8988T (cell line): Measurements from ENCODE around the gene SORL1-AS1.
"Not testable (repeated sequence)": the region's sequence is repeated elsewhere in the genome, so short reads cannot be mapped to it uniquely, and the experiment has no call there.

Source experiments
- DNase-seq: peaks from one replicate; pipeline ENCODE4 v3.0.0; 2011

The SORL1-AS1 gene

DNA sequence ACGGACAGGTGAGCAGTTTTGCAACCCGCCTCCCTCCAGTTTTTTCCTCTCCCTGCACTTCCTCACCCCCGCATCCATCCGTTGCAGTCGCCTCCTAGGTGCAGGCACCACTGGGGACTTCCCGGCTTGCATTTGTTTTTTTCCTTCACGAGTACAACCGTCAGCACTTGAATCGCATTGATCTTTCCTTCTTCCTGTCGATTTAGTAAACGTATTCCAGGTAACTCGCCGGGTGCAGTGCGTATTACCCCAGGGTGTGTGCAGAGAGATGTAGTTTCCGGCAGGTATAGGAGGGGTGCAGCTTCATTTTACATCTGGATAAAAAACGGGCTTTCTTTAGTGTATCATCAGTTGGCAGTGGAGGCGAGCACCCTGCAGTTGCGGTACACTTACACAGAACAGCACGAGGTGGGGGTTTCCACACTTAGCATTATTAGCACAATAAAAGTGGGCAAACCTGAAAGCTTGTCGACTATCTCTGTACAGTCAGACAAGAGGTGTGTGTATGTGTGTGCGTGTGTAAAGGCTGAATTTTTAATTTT is at the start of gene SORL1-AS1:
Gene SORL1-AS1, minus strand, starts transcription at position 359 of the 542 bp plus-strand sequence.
- no peak for DNase-seq

DNA sequence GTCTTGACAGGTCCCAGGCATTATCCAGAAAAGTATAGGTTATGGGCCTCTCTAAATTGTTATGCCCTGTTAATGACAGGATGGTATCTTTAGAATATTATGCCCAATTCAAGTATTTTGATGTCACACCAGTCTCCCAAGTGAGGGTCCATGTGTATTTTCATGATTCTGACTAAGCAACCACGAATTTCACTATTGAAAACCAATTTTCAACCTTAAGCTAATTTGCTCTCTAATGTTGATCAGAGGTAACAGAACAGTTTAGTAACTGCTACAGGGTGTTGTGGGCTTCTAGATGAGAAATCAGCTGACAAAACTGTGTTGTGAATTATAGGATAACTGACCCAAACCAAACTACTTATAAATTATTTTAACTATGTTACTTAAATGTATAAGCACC is 48.0 kb upstream of the SORL1-AS1 start:
- DNase-seq: no peak

DNA sequence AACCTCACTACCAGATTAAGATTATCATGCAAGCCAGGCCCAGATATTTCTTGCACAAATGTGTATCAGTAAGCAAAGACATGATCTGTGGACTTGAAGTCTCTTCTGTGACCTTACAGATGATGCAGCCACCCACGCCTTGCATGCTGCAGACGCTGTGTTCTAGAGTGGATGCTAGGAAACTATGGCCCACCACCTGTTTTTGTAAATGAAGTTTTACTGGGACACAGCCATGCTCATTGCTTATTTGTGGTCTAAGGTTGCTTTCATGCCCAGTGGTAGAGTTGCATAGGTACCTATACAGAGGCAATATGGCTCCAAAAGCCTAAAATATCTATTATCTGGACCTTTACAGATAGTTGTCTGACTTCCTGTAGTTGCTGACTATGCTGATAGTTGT is 47.5 kb upstream of the SORL1-AS1 start:
- DNase-seq: no peak

DNA sequence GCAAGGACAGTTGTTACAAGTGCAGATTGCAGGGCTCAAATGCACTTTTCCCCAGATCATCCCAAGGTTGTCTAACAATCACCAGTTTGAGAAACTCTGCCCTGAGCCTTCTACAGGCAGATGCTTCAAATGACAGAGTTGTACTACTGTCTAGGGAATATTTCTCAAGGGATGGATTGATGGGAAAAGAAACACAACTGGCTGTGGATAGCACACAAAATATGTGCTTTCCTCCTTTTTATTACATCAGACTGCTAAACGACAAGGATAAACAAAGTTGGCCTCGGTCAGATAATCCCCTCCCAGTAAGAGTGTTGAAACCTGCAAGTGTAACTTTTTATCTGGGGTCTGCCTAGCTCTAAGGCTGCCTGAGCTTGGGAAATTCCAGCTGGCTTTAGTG is 46.6 kb upstream of the SORL1-AS1 start:
- DNase-seq: no peak

DNA sequence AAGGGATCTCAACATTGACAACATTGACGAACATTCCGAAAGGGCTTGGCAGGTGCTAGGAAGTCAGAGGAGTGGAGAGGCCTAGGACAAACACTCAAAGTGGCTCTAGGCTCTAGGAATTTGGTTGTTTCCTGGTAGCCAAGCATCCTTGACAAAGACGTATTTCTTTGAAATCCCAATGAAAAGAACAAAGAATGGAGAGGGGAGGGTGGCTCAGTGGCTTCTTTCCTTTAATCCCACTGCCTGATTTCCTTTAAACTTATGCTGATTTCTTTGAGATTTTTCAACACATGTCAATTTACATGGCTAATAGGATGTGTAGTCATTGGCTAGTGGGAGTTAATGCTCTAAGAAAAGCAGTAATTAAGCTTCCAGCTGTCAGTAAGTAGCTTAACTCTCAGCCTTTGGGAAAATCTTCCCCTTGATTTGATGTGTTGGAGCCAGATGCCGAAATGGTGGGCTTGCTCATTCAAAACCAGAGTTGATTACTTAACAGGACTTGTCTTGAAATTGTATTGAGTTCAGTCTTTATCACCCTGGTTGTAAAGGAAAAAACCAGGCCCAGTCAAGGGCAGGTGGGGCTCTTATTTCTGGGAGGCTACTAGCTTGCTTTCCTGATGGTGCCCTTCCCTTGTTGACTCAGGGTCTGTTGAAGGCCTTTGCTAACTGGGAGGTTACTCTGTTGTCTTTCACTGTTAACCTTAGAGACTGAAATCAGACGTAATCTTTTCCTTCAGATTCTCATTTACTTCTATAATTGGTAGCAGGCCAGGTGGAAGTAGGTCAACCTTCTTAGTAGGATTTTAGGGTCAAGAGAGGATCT is 44.6 kb upstream of the SORL1-AS1 start:
- no peak for DNase-seq

DNA sequence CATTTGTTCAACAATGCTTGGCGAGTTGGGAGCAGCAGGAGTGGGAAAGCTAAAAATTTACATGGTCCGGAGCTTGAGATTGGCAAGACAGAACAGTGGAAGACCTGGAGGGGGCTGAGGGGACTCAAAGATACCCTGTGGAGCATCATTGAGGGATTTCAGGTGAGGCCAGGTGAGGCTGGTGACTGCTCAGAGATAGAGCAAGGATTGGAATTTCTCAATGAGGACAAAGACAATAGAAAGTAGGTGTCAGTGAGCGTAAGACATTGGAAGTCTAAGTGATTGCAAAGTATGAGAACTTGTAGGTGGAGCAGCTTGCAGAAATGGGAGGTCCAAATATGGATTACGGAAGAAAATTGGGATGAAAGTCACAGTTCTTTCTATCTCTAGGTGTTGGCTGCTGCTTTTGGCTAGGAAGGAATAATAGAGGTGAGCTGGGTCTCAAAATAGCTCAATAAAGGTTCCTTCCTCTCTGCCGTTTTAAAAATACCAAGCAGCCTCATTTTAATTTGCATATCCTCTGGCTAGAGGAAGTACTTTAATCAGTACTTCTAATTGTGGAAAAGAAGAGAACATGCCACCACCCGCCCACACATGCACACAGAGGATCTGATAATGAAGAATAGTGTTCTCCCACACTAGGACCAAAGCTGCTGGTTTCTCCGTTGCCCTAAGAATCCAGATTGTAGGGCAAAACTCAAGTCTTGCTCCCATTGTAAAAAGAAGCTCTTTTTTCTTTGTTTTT is 41.8 kb upstream of the SORL1-AS1 start:
- no peak for DNase-seq

DNA sequence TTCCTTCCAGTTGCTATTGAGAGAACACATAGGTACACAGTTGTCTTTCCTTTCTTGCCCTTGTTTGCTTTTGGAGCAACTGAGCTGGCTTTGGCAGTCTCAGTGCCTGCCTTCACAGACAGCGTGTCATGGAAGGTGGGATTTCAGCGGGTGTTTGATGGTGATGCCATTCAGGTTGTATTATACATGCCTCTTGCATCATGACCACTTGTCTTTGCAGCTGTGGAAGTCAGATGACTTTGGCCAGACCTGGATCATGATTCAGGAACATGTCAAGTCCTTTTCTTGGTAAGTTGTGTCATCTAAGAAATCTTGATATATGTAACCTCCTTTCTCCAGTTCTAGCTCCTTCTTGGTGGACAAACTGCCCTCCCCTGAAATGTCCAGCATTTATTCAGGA is 37.1 kb upstream of the SORL1-AS1 start:
- DNase-seq: no peak

DNA sequence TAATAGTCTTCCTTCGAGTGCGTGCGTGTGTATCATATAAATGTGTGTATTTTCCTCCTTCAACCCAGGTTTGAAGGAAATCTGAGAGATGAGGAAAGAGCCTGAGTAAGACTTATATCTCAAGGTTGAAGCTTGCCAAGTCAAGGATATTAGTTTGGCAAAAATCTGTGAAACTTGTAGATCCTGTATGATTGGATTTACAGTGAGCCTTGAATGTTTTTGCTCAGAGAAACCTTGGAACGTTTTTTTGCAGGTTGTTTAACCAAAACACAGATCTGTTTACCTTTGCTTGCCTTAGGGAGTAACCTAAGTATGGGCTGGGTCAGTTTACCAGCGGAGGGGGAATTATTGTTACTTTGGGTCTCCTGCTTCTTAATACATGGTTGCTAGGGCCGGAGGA is 35.9 kb upstream of the SORL1-AS1 start:
- DNase-seq: no peak

DNA sequence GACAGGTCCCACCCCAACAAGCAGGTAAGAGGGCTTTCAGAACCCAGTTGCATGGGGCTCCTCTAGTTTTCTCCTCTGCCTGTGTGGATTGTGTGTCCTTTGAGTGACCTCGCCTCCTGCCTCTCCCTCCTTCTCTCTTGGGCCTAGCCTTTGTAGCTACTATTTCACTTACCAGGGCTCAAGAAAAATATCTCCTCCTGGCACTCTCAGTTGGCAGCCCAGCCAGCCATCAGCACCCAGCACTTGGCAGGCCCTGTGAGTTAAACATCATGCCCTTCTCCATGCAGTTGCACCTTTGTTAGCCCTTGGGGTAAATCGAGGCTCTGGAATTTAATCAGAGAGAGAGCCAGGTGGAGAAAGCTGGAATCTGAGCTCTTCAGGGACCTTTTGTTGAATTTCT is 35.4 kb upstream of the SORL1-AS1 start:
- DNase-seq: no peak

DNA sequence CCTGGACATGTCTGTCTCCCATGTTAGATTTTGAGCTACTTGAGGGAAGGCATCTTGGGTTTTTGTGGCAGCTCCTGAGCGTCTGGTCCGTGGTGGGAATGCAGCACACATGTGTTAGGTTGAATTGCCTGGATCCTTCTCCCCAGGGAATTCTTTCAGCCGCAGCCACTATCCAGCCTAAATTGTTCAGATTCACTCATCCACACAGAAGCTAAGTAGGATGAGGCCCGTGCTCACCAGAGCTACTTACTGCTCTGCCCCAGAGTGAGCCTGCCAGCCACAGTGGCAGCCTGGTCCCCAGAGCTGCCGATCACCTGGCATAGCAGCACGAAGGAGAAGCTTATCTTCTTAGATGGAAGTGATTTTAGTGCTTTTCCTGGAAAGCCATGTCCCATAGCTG is 34.4 kb upstream of the SORL1-AS1 start:
- no peak for DNase-seq

DNA sequence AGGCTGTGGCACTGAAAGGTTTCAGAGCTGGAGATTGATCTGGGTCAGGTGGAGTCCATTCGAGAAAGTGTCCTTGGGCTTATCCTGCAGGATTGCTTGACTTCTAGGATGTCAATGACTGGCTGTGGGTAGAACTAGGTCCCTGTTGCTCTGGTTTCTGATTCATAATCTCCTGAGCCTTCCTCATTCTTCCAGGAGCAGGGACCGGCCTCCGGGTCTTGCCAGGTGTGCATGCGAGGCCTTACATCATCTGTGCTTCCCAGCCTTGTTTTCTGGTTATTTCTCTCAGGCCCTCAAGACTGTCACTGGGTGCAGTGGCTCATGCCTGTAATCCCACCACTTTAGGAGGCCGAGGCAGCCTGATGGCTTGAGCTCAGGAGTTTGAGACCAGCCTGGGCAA is 33.3 kb upstream of the SORL1-AS1 start:
- no peak for DNase-seq

DNA sequence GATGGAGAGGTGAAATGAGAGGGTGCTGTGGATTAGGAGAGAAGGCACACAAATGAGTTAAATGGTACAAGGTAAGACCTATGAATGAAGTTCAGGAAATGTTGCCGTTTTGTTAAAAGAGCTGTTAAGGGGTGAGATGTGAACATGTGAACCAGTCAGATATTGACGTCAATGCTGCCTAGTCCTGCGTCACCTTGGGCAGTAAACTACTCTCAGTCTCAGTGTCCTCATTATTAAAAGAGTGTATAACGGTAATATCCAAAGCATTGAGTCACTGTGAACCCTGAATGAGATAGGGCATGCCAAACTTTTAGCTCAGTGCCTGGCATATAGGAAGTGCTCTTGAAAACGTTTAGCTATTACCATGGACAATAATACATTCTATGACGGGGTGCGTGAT is 32.4 kb upstream of the SORL1-AS1 start:
- no peak for DNase-seq

DNA sequence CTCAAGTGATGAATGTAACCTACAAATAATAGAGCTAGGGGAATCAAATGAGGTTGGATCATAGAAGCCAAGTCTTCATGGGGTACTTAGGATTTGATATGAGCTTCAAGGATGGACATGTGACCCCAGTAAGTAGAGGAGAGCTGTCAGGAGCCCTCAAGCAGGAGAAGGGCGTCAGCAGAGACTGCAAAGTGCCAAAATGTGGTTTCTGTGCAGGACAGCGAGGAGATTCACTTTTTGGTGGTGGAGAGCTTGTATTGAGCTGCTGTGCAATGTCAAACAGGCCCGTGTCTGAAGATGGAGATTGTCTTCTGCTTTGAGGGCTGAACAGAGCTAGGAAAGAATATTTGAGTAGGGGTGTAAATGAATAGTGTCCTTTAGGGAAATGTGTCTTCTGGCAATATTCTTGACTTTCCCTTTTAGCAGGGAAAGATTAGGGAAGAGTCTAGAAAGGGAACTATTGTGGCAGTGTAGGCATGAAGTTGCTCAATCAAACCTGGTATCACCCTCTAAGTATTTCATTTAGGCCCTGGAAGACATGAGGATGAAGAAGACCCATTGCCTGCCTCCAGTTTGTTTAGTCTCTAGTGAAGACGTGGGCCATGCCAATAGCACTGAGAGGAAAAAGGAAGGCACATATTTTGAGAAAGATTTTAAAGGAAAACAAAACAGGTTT is 31.2 kb upstream of the SORL1-AS1 start:
- no peak for DNase-seq

DNA sequence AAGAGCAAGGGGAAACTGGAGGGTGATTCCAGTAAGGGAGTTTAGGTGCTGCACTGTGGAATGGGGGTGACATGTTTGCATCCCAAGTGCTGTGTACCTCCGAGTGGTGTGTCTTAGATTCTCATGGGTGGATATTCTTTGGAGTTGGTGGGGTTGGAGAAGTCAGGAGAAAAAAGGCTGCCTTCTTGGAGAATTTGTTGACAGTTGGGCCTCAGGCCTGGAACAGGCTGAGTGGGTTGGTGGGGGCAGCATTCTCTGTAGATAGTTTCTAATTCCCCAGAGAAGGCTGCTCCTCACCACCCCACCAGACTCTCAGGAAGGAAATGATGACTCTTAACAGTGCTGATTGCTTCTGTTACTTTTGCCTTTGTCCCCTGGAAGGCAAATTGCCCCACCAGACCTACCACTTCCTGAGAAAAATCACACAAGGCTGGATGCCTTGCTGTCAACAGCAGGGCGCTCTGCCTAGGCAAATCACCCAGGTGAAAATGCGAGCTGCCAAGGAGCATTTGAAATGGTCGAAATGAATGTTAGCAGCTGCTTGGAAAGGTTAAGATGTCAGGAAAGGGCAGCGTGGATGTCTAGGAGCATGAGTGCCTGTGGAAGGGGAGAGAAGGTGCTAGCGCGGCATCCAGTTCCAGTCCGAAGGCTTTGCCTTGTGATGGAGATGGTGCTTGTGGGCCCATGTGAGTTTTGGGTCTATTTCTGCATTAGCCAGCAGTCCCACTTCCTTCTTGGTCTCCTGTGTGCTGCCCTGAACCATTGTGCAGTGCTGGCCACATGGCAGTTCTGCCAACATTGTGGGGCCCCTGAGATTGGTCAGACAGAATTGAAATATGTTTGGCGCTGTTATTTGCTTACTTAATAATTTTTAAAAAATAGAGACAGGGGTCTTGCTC is 29.7 kb upstream of the SORL1-AS1 start:
- no peak for DNase-seq

DNA sequence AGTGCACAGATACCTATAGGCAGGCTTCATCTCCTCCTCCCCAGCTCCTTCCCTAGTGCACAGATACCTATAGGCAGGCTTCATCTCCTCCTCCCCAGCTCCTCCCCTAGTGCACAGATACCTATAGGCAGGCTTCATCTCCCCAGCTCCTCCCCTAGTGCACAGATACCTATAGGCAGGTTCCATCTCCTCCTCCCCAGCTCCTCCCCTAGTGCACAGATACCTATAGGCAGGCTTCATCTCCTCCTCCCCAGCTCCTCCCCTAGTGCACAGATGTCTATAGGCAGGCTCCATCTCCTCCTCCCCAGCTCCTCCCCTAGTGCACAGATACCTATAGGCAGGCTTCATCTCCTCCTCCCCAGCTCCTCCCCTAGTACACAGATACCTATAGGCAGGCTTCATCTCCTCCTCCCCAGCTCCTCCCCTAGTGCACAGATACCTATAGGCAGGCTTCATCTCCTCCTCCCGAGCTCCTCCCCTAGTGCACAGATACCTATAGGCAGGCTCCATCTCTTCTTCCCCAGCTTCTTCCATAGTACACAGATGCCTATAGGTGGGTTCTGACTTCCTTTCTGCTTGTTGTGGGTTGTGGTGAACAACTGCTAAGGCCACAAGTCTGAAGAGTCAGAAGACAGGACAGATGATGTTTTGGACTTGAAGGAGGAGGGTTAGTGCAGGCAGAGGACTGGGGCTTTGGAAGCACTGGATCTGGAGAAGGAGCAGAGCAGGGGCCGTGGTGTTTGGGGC is 28.9 kb upstream of the SORL1-AS1 start:
- DNase-seq: not testable (repeated sequence)

DNA sequence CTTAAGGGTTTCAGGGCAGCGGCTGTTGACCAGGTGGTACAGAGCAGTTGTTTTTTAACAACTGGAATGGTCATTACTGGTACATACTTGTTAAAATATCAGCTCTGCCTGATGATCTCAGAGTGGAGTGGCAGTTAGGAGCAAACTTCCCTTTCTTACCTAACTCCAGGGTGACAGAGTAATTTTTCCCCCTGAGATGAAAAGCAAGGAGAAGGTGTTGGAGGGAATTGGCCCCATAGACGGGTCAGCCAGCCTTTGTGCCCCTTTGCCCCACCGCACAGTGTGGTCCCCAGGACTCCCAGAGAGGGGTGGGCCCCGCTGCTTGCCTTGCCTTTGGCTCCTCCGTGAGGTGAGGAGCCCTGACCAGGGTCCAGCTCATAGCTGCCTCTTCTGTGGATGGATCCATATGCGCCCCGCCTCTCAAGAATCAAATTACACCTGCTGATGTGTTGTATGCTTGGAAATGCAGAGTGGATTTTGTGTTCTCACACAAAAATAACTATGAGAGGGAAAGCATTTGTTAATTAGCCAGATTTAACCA is 27.0 kb upstream of the SORL1-AS1 start:
- no peak for DNase-seq

DNA sequence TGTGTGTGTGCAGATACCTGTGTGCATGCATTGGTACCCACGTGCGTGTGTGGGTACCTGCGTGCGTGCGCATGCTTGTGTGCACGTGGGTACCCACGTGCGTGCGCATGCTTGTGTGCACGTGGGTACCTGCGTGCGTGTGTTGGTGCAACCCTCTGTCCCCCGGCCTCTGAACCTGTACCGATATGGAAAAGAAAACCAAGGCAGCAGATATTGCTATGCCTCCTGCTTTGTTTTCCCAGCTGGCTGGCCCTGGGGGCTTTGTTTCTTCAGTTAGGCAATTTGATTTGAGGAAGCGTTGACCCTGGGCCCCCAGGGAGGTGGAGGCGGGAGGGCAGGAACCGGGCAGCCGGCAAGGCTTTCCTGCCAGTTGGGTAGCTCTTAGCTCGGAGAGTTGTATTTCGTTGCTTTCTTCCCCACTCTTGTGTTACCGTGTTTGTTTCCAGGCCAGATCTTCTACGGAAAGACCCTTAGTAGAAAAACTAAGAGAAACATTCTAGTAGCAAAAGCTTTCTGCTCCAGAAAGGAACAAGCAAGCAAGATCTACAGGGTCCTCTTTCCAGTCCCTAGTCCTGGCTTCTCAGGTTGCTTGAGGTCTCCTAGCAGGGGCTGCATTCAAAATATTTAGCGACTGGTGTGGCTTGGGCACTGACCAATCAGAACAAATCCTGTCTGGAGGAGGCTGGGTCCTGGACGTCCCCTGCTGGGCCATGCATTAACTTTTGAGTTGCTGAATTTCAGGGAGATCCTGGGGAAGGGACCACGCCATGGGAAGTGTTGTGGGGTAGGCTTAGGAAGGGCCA is 26.3 kb upstream of the SORL1-AS1 start:
- DNase-seq: no peak

DNA sequence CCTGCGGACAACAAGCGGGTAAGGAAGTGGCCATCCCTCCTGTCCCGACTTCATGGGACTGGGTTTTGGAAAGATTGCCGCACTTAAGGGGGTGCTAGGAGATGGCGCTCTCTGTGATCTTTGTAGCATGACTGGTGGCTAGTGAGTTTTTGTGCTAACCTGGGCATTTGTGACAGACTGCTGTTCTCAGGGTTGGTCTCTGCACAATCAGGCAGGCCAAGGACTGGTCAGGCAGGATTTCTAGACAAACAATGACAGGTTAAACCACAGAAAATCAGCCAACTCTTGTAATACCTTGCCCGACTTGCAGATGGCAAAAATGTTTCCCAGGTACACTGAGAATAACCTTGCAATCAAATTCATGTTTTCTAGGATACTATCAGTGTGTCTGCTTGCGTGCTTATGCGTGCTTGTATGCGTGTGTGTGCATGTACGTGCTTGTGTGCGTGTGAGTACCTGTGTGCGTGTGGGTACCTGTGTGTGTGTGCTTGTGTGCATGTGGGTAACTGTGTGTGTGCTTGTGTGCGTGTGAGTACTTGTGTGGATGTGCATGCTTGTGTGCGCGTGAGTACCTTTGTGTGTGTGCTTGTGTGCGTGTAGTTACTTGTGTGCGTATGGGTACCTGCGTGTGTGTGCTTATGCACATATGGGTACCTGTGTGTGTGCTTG is 25.6 kb upstream of the SORL1-AS1 start:
- DNase-seq: no peak

DNA sequence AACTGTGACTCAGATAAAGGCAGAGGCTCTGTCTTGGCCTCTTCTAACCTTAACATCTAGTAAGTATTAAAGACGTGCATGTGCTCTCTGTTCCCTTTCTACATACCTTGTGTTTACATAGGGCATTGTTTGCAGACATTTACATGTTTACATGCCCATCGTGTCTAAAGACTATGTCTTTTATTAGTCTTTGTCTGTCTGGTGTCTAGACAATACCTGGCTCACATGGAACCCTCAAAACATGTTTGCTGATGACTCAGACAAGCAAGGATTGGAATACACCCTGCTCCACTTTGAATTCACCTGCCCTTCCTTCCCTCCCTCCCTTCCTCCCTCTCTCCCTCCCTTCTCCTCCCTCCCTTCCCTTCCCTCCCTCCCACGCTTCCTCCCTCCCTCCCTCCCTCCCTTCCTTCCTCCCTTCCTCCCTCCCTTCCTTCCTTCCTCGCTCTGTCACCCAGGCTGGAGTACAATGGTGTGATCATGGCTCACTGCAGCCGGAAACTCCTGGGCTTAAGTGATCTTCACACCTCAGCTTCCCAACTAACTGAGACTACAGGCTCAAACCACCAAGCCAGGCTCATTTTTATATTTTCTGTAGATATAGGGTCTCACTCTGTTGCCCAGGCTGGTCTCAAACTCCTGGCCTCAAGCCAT is 23.7 kb upstream of the SORL1-AS1 start:
- no peak for DNase-seq
